Amniotic epithelial cell (primary cell): ENCODE measurements around the gene IKZF1.

Experiments used
- DNase-seq: peaks from one replicate; pipeline ENCODE4 v3.0.0-alpha.2; 2010; ENCODE audit warnings: low read depth

Gene IKZF1

GRCh38 chr7:50355817-50356178, 51.3 kb downstream of the IKZF1 start:
- DNase-seq = no peak

GRCh38 chr7:50356212-50356944, 51.9 kb downstream of the IKZF1 start:
- DNase-seq = no peak

- no peak for DNase-seq
Observed at GRCh38 chr7:50356945-50357268, 52.4 kb downstream of the IKZF1 start.

DNA sequence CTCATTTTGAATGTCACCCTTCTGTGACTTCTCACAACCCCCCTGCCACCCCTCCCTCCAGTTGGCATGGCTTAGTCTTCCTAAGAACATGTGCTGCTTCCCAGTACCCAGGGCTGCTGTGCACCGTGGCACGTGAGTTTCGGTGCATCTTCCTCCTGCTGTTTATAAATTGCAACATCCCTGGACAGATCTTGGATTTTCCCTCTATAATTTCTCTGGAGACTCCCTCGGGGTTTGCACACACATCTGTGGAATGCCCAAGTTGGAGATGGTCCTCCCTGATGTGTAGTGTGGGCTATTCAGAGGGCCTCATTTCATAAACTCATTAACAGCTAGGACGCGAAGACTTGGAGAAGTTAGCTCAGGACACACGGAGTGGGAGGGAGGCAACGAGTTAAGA, 52.9 kb downstream of the IKZF1 start:
- DNase-seq = no peak

- no peak for DNase-seq
Observed at GRCh38 chr7:50358041-50358705, 53.7 kb downstream of the IKZF1 start.

DNA sequence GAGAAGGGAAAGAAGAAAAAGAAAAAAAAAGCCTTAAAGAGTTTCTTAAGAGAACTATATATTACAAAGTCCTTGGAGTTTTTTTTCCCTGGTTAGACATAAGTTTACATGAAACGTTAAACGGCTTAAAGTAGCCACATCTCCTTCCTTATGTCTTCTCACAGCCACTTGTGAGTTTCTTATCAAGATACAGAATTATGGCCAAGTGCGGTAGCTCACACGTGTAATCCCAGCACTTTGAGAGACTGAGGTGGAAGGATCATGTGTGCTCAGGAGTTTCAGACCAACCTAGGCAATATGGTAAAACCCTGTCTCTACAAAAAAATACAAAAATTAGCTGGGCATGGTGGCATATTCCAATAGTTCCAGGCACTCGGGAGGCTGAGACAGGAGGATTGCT, 54.3 kb downstream of the IKZF1 start:
- DNase-seq = no peak

- no peak for DNase-seq
Observed at GRCh38 chr7:50359258-50359994, 54.9 kb downstream of the IKZF1 start.

DNA sequence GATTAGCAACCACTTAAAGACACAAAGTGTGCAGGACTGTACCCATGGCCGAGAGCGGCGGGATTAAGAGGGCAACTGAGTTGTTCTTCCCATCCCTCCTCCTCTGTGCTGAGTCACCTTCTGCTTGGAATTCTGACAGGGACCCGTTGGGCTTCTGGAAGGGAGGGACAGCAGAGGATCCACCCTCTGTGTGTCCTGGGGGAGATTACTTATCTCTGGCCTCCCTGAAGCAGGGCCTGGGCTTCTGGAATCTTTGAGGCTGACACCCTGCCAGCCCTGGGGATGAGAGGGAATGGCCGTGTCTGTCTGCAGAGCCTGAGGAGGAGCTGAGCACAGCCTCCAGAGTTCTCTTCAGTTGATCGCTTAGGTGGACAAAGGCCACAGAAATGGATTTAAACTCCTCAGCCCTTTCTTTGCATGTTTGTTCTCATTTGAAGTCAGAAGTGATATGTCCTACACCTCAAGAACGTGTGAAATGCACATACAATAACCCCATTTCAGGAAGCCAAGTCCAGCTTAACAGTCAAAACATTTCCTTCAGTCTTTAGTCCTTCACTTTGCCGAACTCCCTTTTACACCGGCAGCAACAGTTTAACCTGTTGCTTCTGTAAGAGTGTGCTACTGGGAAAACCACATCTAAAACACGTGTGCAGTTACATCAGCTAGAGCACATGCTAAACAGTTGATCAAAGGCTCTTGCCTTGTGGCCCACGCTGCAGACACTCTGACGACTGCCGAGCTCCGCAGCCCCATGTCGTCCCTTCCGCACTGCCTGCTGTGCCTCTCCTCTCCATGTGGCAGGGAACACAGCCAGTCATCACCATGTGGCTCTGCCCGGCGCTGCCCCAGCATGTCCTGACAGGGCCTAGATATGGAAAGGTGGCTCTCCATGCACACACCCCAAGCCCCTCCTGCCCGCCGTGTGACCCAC, 55.7 kb downstream of the IKZF1 start:
- DNase-seq = no peak

GRCh38 chr7:50362142-50362541, 57.6 kb downstream of the IKZF1 start:
- DNase-seq = no peak

DNA sequence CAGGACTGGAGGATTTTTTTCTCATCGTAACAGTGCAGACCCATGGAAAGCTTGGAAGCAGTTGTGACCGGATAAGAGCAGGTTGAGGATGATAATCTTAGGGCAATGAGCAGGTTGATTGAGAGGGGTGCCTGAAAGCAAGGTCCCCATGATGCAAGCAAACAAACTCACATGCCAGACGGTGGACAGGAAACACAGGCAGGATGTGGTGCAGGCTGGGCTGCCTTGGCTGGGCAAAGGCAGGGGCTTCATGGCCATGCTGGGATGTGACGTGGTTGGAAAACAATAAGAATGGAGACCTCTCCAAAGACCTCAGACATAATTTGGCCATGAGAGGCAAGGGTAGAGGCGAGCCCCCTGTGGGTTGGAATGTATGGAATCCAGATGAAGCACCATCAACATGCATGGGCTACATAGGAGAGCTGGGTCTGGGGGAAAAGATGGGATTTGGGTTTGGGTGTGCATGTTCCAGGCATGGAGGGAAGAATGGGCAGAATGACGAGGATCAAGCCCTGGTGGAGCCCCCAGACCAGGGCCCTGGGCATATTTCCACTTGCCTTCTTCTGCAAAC, 58.3 kb downstream of the IKZF1 start:
- DNase-seq = no peak

DNA sequence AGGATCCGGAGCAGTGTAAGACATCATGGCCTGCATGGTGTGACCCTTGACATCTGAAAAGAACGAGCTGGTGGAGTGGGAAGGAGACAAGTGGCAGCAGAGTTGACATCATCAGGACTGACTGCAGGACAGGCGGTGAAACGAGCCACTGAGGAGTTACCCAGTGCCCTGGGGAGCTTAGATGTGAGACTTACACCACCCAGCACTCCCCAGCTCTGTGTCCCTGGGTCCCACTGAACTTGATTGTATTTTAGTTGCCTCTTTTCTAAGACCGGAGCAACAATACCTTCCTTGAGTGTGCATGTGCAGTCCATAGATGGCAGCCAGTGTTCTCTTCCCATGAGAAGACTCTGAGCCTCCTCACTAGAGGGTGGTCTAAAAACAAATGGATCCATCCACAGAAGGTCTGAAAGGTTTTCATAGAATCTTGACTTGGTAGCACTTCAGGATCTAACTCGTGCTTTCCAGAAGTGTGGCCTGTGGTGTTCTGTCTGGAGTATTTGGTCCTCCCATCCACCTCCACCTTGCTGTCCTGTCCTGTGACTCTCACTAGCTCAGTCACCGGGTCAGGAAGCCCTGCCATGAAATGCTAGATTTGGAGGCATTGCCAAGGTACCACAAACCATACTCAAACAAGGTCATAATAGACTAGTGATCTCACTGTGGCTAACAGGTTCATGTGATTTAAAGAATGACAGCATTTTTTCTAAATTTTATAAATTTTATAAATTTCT, 59.0 kb downstream of the IKZF1 start:
- DNase-seq = no peak

DNA sequence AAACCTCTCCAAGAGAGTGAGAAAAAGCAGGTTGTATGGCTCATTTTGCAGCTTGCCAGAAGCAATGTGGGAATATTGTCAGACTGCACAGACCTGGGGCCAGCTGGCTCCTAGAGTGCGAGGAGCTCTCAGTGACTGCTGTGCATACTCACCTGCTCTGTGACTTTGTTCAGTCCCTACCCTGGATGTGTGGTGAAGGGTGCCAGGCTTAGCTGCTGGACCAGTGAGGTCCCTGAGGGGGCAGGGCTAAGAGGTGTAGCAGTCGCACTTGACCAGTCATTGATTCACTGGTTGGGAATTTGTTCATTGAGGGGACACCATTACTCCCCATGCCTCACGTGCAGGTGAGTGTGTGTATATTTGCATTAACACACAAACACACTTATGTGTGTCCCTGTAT, 60.1 kb downstream of the IKZF1 start:
- DNase-seq = no peak

- no peak for DNase-seq
Observed at GRCh38 chr7:50366311-50366710, 61.8 kb downstream of the IKZF1 start.

- DNase-seq = no peak
Observed at GRCh38 chr7:50367100-50367499, 62.6 kb downstream of the IKZF1 start.

- DNase-seq = no peak
Observed at GRCh38 chr7:50367570-50367969, 63.1 kb downstream of the IKZF1 start.

GRCh38 chr7:50368366-50368765, 63.9 kb downstream of the IKZF1 start:
- no peak for DNase-seq

DNA sequence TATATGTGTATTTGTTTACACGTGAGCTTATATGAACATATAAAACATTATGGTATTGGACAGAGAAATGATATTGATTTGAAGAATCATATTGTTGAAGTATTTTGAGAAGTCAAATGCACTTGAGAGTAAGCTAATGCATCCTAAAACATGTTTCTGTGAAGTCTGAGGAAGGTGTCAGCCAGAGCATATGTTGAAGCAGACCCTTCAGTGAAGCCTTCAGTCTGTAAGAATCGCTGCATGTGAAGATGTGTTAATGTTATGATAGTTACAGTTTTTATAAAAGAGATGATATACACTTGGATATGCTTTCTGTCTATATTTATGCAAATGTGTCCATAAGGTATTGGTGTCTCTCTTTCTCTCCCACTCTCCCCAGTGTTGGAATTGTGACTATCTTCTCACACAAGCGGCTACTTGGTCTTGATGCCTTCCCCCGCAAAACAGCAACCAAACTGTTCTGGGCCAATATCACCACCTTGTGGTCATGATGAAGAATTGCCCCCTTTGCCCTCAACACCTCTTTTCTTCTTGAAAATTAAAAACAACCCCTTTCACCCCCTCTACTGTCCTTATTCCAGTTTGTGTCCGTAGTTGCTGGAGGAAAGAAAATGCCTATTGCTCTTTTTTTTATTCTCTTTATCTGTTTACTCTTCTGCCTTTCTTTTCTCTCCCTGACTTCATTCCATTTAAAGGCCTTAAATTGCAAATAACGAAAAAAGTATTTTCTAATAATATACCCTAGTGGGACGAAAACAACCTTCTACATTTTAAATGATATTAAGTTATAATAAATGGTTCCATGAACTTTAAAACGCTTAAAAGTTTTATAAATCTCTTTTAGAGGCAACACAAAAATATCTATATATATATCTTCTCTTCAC, 64.9 kb downstream of the IKZF1 start:
- DNase-seq = no peak

DNA sequence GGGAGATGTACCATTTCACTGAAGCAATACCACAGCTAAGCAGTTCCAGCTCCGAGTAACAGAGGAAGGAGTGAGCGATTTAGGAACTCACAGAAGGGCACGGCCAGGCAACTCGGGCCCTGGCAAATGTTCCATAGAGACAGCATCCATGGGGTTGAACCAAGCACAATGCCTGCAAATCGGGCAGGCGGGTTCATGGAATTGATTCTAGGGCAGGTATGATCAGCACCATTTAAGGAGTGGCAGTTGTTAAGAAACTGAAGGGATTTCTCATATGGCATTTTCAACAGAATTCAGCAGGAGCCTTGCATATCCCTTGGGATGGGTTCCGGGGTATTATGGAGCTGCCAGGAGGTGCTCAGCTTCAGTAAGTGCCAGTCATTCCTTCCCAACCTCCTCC, 66.4 kb downstream of the IKZF1 start:
- no peak for DNase-seq

GRCh38 chr7:50371551-50372021, 67.1 kb downstream of the IKZF1 start:
- DNase-seq = no peak

GRCh38 chr7:50372923-50373322, 68.4 kb downstream of the IKZF1 start:
- DNase-seq = no peak
